GM23338 (cell line): ENCODE data around the gene AKIP1. TPM values are rescaled to one million over a fixed set of nuclear protein-coding genes. Genes with fewer than 3 reads are reported as not detected.
"Not testable (repeated sequence)": the region's sequence is repeated elsewhere in the genome, so short reads cannot be mapped to it uniquely, and the experiment has no call there.

Experiments used
- ATAC-seq: fragments of 200-7000 bp; cut with Tn5 transposase; 3 replicates; pipeline ENCODE4 v1.9.1; 2020
- DNase-seq: peaks from one replicate; pipeline ENCODE4 v3.0.0-alpha.2; 2015; ENCODE audit warnings: low spot score
- H2AFZ ChIP-seq: fragments of 200-600 bp; sonication (generic); 2 replicates; pipeline ENCODE4 v1.8.0; 2016; ENCODE audit warnings: antibody characterized with exemption, mild to moderate bottlenecking, moderate library complexity
- H3F3A ChIP-seq: fragments of 200-600 bp; sonication (generic); replicated peaks from 2 replicates; pipeline ENCODE4 v1.8.0; 2017; ENCODE audit warnings: antibody characterized with exemption, mixed run types, low read depth
- H3K27ac ChIP-seq: fragments of 200-600 bp; sonication (generic); 2 replicates; pipeline ENCODE4 v1.6.1; 2016; ENCODE audit warnings: low read depth
- H3K27me3 ChIP-seq: fragments of 200-600 bp; sonication (generic); 2 replicates; pipeline ENCODE4 v1.8.0; 2016; ENCODE audit warnings: mild to moderate bottlenecking, mixed run types, moderate library complexity; ENCODE audit not compliant: insufficient read depth
- H3K36me3 ChIP-seq: fragments of 200-600 bp; sonication (generic); 2 replicates; pipeline ENCODE4 v1.8.0; 2016; ENCODE audit warnings: mild to moderate bottlenecking; ENCODE audit not compliant: insufficient read depth
- H3K4me1 ChIP-seq: fragments of 200-600 bp; sonication (generic); 2 replicates; pipeline ENCODE4 v1.8.0; 2016; ENCODE audit warnings: mild to moderate bottlenecking, moderate library complexity; ENCODE audit not compliant: insufficient read depth
- H3K4me2 ChIP-seq: fragments of 200-600 bp; sonication (generic); 2 replicates; pipeline ENCODE4 v1.7.1; 2017; ENCODE audit warnings: mixed run types
- H3K4me3 ChIP-seq: fragments of 200-600 bp; sonication (generic); 2 replicates; pipeline ENCODE4 v1.6.1; 2016; ENCODE audit warnings: mixed run types
- H3K79me2 ChIP-seq: fragments of 200-600 bp; sonication (generic); replicated peaks from 2 replicates; pipeline ENCODE4 v1.8.0; 2017; ENCODE audit warnings: mild to moderate bottlenecking; ENCODE audit not compliant: insufficient read depth
- H3K9me2 ChIP-seq: fragments of 200-600 bp; sonication (generic); 2 replicates; pipeline ENCODE4 v1.8.0; 2017; ENCODE audit not compliant: insufficient read depth
- H4K20me1 ChIP-seq: fragments of 200-600 bp; sonication (generic); replicated peaks from 2 replicates; pipeline ENCODE4 v1.8.0; 2017; ENCODE audit warnings: mild to moderate bottlenecking; ENCODE audit not compliant: insufficient read depth
- H3K27ac Mint-ChIP-seq: 2 replicates; pipeline ENCODE4 v1.8.0; 2020; ENCODE audit warnings: inconsistent platforms, mild to moderate bottlenecking, moderate library complexity, mixed read lengths
- H3K27me3 Mint-ChIP-seq: 3 replicates; pipeline ENCODE4 v1.8.0; 2022; ENCODE audit warnings: low read depth, mild to moderate bottlenecking, moderate library complexity, mixed read lengths, inconsistent platforms; ENCODE audit not compliant: insufficient read depth, poor library complexity
- H3K36me3 Mint-ChIP-seq: 3 replicates; pipeline ENCODE4 v1.8.0; 2021; ENCODE audit warnings: low read depth, mild to moderate bottlenecking, inconsistent platforms, moderate library complexity, mixed read lengths
- H3K4me1 Mint-ChIP-seq: 3 replicates; pipeline ENCODE4 v1.8.0; 2020; ENCODE audit warnings: mild to moderate bottlenecking, inconsistent platforms, mixed read lengths
- H3K4me3 Mint-ChIP-seq: 3 replicates; pipeline ENCODE4 v1.8.0; 2021; ENCODE audit warnings: moderate library complexity, mild to moderate bottlenecking, inconsistent platforms, mixed read lengths
- H3K9me3 Mint-ChIP-seq: 3 replicates; pipeline ENCODE4 v1.8.0; 2020; ENCODE audit warnings: moderate library complexity, mild to moderate bottlenecking, inconsistent platforms, mixed read lengths
- CREB1 ChIP-seq: fragments of 250-450 bp; sonication (Bioruptor Pico); IDR thresholded peaks from 2 replicates; pipeline ENCODE4 v1.5.0; 2020; ENCODE audit warnings: low read depth, mild to moderate bottlenecking, moderate library complexity
- POLR2AphosphoS5 ChIP-seq: IDR thresholded peaks from 2 replicates; pipeline ENCODE4 v1.6.1; 2016; ENCODE audit warnings: antibody characterized with exemption, low read depth
- polyA plus RNA-seq: library from polyadenylated mRNA; unstranded; fragments of >200 nt; fragmentation: Nextera tagmentation; extraction: Ambion mirVana; gene quantifications from 2 replicates; pipeline ENCODE4 v1.2.1, GENCODE V29; 2016
- total RNA-seq: library from RNA; depleted of rRNA; stranded (reverse); fragments of >200 nt; shearing (Covaris generic); gene quantifications from 2 replicates; pipeline ENCODE4 v1.2.3, GENCODE V29; 2014
- TF ChIP-seq, protein P1 (sequence below): IDR thresholded peaks from one replicate; pipeline ENCODE4 v1.6.1; 2018; ENCODE audit warnings: antibody characterized with exemption; ENCODE audit not compliant: unreplicated experiment
- TF ChIP-seq, protein P2 (sequence below): IDR thresholded peaks from 2 replicates; pipeline ENCODE4 v1.6.1; 2016; ENCODE audit warnings: antibody characterized with exemption
- TF ChIP-seq, protein P3 (sequence below): fragments of 250-450 bp; sonication (Bioruptor Pico); IDR thresholded peaks from 2 replicates; pipeline ENCODE4 v1.5.0; 2020; ENCODE audit warnings: mild to moderate bottlenecking, moderate library complexity

Gene AKIP1
- total and polyA plus RNA-seq, 2 experiments from 2014 or later = 11.1 to 14.0 TPM

DNA sequence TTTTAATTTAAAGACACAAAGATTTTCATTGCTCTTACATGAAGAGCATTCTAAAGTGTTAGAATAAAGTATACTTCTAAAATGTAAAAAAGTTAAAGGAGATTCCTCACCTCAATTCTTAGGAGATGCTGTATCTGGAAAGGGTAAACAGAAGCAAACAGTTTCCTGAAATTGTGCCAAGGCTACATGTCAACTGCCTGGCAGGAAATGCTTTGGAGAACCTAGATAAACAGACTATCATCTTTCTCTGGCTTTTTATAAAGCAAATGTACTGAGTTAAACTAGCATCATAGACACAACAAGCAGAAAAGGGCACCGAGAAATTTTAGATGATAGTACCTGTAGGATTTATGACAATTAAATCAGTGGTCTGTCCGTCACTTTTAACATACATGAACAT, 24.7 kb upstream of the AKIP1 start:
- no peaks in the 10 kb centered on the region for H3K27me3 ChIP-seq
- ATAC-seq (no peak), DNase-seq (no peak)
- H3K4me3 ChIP-seq = no peak overlapping the region
- H3K4me2 ChIP-seq = no peak overlapping the region
- H3K9me3 Mint-ChIP-seq = peaks cover 26% of the 10 kb centered on the region
- no peak overlapping the region for H3K4me3 Mint-ChIP-seq
- no peaks in the 10 kb centered on the region for H3F3A ChIP-seq
- no peak overlapping the region for H3K27ac Mint-ChIP-seq
- no peaks in the 10 kb centered on the region for H3K4me1 Mint-ChIP-seq
- H3K27ac ChIP-seq = no peak overlapping the region
- H3K79me2 ChIP-seq = no peaks in the 10 kb centered on the region
- no peak overlapping the region for H2AFZ ChIP-seq
- no peaks in the 10 kb centered on the region for H3K36me3 ChIP-seq
- no peak for TF ChIP-seq POLR2AphosphoS5
- H3K4me1 ChIP-seq = no peaks in the 10 kb centered on the region
- no peaks in the 10 kb centered on the region for H4K20me1 ChIP-seq
- H3K36me3 Mint-ChIP-seq = peaks cover 10% of the 10 kb centered on the region; the same call in 1 of the 3 replicates
- H3K27me3 Mint-ChIP-seq = no peaks in the 10 kb centered on the region
- no peaks in the 10 kb centered on the region for H3K9me2 ChIP-seq

DNA sequence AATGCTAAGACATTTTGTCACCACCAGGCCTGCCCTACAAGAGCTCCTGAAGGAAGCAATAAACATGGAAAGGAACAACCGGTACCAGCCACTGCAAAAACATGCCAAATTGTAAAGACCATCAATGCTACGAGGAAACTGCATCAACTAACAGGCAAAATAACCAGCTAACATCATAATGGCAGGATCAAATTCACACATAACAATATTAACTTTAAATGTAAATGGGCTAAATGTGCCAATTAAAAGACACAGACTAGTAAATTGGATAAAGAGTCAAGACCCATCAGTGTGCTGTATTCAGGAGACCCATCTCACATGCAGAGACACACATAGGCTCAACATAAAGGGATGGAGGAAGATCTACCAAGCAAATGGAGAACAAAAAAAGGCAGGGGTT, 19.8 kb upstream of the AKIP1 start:
- H3K27me3 Mint-ChIP-seq, H3K4me2 ChIP-seq, H3K4me3 ChIP-seq, H3K27ac ChIP-seq, H3K27me3 ChIP-seq, H3K9me2 ChIP-seq, H3K79me2 ChIP-seq, H4K20me1 ChIP-seq, H3K36me3 ChIP-seq, H3K4me1 Mint-ChIP-seq, H3K4me3 Mint-ChIP-seq, H2AFZ ChIP-seq, ATAC-seq, H3K4me1 ChIP-seq, DNase-seq, H3K27ac Mint-ChIP-seq, H3F3A ChIP-seq: not testable (repeated sequence)
- Mint-ChIP-seq H3K36me3 (peaks cover 10% of the 10 kb centered on the region; the same call in 1 of the 3 replicates), H3K9me3 (peaks cover 26% of the 10 kb centered on the region)

DNA sequence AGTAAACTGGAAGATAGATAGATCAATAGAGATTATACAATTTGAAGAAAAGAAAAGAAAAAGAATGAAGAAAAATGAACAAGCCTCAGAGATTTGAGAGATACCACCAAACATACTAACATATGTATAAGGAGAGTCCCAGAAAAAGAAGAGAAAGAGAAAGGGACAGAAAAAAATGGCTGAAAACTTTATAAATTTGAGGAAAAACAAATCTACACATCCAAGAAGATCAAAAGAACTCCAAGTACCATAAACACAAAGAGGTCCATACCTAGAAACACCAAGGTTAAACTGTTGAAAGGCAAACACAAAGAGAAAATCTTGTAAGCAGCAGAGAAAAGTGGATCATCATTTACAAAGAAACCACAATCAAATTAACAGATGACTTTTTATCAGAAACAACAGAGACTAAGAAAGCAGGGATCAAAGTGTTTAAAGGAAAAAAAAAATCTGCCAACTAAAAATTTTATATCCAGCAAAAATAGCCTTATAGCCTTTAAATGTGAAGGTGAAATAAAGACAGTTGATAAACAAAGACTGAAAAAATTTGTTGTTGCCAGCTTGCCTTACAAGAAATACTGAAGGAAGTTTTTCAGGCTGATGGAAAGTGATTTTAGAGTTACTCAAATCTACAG, 11.8 kb upstream of the AKIP1 start:
- Histone ChIP-seq H3K27ac (no peak overlapping the region), H3K9me2 (no peaks in the 10 kb centered on the region), H3F3A (no peaks in the 10 kb centered on the region), H3K36me3 (no peaks in the 10 kb centered on the region), H4K20me1 (no peaks in the 10 kb centered on the region), H3K4me3 (no peak overlapping the region), H3K4me1 (no peaks in the 10 kb centered on the region), H2AFZ (no peak overlapping the region), H3K4me2 (no peak overlapping the region), H3K79me2 (no peaks in the 10 kb centered on the region), H3K27me3 (no peaks in the 10 kb centered on the region)
- H3K4me3 Mint-ChIP-seq = no peak overlapping the region; the same call in 2 of the 3 replicates
- ATAC-seq (no peak), DNase-seq (no peak)
- H3K27me3 Mint-ChIP-seq = no peaks in the 10 kb centered on the region
- H3K27ac Mint-ChIP-seq = no peak overlapping the region
- no peaks in the 10 kb centered on the region for H3K36me3 Mint-ChIP-seq
- H3K9me3 Mint-ChIP-seq = peaks cover 9% of the 10 kb centered on the region; the same call in 2 of the 3 replicates
- no peaks in the 10 kb centered on the region for H3K4me1 Mint-ChIP-seq
- no peak for TF ChIP-seq CREB1
- TF ChIP-seq, protein P1, sequence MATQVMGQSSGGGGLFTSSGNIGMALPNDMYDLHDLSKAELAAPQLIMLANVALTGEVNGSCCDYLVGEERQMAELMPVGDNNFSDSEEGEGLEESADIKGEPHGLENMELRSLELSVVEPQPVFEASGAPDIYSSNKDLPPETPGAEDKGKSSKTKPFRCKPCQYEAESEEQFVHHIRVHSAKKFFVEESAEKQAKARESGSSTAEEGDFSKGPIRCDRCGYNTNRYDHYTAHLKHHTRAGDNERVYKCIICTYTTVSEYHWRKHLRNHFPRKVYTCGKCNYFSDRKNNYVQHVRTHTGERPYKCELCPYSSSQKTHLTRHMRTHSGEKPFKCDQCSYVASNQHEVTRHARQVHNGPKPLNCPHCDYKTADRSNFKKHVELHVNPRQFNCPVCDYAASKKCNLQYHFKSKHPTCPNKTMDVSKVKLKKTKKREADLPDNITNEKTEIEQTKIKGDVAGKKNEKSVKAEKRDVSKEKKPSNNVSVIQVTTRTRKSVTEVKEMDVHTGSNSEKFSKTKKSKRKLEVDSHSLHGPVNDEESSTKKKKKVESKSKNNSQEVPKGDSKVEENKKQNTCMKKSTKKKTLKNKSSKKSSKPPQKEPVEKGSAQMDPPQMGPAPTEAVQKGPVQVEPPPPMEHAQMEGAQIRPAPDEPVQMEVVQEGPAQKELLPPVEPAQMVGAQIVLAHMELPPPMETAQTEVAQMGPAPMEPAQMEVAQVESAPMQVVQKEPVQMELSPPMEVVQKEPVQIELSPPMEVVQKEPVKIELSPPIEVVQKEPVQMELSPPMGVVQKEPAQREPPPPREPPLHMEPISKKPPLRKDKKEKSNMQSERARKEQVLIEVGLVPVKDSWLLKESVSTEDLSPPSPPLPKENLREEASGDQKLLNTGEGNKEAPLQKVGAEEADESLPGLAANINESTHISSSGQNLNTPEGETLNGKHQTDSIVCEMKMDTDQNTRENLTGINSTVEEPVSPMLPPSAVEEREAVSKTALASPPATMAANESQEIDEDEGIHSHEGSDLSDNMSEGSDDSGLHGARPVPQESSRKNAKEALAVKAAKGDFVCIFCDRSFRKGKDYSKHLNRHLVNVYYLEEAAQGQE = no peak
- TF ChIP-seq, protein P2, sequence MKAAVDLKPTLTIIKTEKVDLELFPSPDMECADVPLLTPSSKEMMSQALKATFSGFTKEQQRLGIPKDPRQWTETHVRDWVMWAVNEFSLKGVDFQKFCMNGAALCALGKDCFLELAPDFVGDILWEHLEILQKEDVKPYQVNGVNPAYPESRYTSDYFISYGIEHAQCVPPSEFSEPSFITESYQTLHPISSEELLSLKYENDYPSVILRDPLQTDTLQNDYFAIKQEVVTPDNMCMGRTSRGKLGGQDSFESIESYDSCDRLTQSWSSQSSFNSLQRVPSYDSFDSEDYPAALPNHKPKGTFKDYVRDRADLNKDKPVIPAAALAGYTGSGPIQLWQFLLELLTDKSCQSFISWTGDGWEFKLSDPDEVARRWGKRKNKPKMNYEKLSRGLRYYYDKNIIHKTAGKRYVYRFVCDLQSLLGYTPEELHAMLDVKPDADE = no peak
- TF ChIP-seq, protein P3, sequence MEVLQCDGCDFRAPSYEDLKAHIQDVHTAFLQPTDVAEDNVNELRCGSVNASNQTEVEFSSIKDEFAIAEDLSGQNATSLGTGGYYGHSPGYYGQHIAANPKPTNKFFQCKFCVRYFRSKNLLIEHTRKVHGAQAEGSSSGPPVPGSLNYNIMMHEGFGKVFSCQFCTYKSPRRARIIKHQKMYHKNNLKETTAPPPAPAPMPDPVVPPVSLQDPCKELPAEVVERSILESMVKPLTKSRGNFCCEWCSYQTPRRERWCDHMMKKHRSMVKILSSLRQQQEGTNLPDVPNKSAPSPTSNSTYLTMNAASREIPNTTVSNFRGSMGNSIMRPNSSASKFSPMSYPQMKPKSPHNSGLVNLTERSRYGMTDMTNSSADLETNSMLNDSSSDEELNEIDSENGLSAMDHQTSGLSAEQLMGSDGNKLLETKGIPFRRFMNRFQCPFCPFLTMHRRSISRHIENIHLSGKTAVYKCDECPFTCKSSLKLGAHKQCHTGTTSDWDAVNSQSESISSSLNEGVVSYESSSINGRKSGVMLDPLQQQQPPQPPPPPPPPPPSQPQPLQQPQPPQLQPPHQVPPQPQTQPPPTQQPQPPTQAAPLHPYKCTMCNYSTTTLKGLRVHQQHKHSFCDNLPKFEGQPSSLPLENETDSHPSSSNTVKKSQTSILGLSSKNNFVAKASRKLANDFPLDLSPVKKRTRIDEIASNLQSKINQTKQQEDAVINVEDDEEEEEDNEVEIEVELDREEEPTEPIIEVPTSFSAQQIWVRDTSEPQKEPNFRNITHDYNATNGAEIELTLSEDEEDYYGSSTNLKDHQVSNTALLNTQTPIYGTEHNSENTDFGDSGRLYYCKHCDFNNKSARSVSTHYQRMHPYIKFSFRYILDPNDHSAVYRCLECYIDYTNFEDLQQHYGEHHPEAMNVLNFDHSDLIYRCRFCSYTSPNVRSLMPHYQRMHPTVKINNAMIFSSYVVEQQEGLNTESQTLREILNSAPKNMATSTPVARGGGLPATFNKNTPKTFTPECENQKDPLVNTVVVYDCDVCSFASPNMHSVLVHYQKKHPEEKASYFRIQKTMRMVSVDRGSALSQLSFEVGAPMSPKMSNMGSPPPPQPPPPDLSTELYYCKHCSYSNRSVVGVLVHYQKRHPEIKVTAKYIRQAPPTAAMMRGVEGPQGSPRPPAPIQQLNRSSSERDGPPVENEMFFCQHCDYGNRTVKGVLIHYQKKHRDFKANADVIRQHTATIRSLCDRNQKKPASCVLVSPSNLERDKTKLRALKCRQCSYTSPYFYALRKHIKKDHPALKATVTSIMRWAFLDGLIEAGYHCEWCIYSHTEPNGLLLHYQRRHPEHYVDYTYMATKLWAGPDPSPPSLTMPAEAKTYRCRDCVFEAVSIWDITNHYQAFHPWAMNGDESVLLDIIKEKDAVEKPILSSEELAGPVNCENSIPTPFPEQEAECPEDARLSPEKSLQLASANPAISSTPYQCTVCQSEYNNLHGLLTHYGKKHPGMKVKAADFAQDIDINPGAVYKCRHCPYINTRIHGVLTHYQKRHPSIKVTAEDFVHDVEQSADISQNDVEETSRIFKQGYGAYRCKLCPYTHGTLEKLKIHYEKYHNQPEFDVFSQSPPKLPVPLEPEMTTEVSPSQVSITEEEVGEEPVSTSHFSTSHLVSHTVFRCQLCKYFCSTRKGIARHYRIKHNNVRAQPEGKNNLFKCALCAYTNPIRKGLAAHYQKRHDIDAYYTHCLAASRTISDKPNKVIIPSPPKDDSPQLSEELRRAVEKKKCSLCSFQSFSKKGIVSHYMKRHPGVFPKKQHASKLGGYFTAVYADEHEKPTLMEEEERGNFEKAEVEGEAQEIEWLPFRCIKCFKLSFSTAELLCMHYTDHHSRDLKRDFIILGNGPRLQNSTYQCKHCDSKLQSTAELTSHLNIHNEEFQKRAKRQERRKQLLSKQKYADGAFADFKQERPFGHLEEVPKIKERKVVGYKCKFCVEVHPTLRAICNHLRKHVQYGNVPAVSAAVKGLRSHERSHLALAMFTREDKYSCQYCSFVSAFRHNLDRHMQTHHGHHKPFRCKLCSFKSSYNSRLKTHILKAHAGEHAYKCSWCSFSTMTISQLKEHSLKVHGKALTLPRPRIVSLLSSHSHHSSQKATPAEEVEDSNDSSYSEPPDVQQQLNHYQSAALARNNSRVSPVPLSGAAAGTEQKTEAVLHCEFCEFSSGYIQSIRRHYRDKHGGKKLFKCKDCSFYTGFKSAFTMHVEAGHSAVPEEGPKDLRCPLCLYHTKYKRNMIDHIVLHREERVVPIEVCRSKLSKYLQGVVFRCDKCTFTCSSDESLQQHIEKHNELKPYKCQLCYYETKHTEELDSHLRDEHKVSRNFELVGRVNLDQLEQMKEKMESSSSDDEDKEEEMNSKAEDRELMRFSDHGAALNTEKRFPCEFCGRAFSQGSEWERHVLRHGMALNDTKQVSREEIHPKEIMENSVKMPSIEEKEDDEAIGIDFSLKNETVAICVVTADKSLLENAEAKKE (CRISPR knock-in tag) = no peak
